Ectodermal cell (in vitro differentiated cells): ENCODE measurements around the gene DEGS2.
"Not testable (repeated sequence)": the region's sequence is repeated elsewhere in the genome, so short reads cannot be mapped to it uniquely, and the experiment has no call there.

ENCODE experiments used
- H3K27ac ChIP-seq: 2 replicates; pipeline ENCODE4 v1.7.0; 2013; ENCODE audit warnings: mild to moderate bottlenecking, low read depth, low read length; ENCODE audit not compliant: insufficient read depth, poor library complexity, severe bottlenecking
- H3K27me3 ChIP-seq: 2 replicates; pipeline ENCODE4 v1.7.0; 2013; ENCODE audit warnings: mild to moderate bottlenecking, low read length; ENCODE audit not compliant: insufficient read depth, control insufficient read depth, poor library complexity, severe bottlenecking
- H3K36me3 ChIP-seq: one replicate; pipeline ENCODE4 v1.7.0; 2013; ENCODE audit warnings: low read length; ENCODE audit not compliant: control insufficient read depth, insufficient read depth
- H3K4me1 ChIP-seq: one replicate; pipeline ENCODE4 v1.7.0; 2013; ENCODE audit warnings: low read length; ENCODE audit not compliant: control insufficient read depth, insufficient read depth
- H3K4me3 ChIP-seq: 2 replicates; pipeline ENCODE4 v1.7.0; 2013; ENCODE audit warnings: low read depth, low read length, control low read depth; ENCODE audit not compliant: insufficient read depth
- H3K9me3 ChIP-seq: 2 replicates; pipeline ENCODE4 v1.7.0; 2013; ENCODE audit warnings: mild to moderate bottlenecking, low read length, moderate library complexity; ENCODE audit not compliant: control insufficient read depth
- WGBS, 2 experiments: methylation state at CpG; one replicate each; pipeline ENCODE4 v1.1.7; 2013; ENCODE audit warnings: missing lambda C conversion rate in 2 of 2; 5-methylcytosine and 5-hydroxymethylcytosine counted together

The DEGS2 gene

DNA sequence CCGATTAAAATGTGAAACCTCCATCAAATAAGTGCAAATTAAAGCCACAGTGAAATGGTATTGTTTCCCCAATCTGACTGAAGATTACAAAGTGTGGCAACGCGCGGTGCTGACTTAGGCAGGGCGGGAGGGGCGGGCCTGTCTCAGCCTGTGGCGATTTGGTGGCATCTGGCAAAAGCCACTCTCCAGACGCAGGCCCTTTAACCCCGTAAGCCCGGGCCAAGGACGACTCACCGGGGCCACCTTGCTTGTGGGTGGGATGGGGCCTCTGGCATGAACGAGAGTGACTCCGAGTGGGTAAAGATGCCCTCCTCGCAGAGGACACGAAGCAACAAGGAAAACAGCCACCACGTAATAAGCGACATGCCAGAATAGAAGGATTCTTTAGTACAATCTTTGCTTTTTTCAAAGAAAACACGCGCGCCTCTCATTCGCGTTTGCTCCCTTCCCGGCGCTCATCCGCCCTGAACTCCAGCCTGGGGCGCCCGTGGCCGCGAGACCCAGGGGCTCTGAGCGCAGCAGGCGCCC lies 815 bp downstream of the DEGS2 start:
- H3K27me3 ChIP-seq = peaks cover 65% of the 10 kb centered on the region
- no peaks in the 10 kb centered on the region for H3K36me3 ChIP-seq
- H3K27ac ChIP-seq = no peak overlapping the region
- H3K4me1 ChIP-seq = no peaks in the 10 kb centered on the region
- no peaks in the 10 kb centered on the region for H3K9me3 ChIP-seq
- H3K4me3 ChIP-seq = peak overlapping the region; percentile 29
- 17 to 18% methylated on average over 32 of the region's 32 CpGs for WGBS, 2 experiments

GRCh38 chr14:100157548-100158232 lies 1.8 kb downstream of the DEGS2 start:
- H3K27ac ChIP-seq, H3K4me3 ChIP-seq, H3K4me1 ChIP-seq, H3K36me3 ChIP-seq, H3K9me3 ChIP-seq: not testable (repeated sequence)
- WGBS, 2 experiments = 85 to 93% methylated on average over 16 of the region's 16 CpGs
- peaks cover 60% of the 10 kb centered on the region for H3K27me3 ChIP-seq

DNA sequence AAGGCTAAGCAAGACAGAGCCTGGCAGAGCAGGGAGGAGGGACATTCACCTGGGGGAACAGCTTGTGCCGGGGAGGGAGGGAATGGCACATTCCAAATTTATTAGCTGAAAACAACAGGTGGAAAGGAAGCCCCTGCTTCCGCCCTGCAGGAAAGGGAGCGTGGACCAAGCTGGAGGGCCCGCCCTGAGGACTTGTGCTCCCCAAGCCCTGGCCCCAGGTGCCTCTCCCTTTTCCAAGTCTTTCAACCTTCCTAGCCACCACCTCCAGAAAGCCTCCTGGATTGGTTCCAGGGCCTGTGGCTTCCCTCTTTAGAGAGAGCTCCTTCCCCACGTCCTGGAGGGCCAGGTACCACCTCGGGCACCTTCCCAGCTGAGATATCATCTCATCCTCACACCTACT lies 2.7 kb downstream of the DEGS2 start:
- no peaks in the 10 kb centered on the region for H3K36me3 ChIP-seq
- no peak overlapping the region for H3K27ac ChIP-seq
- no peaks in the 10 kb centered on the region for H3K9me3 ChIP-seq
- 90 to 91% methylated on average over 6 of the region's 6 CpGs for WGBS, 2 experiments
- H3K27me3 ChIP-seq = peaks cover 58% of the 10 kb centered on the region
- no peak overlapping the region for H3K4me3 ChIP-seq
- no peaks in the 10 kb centered on the region for H3K4me1 ChIP-seq

DNA sequence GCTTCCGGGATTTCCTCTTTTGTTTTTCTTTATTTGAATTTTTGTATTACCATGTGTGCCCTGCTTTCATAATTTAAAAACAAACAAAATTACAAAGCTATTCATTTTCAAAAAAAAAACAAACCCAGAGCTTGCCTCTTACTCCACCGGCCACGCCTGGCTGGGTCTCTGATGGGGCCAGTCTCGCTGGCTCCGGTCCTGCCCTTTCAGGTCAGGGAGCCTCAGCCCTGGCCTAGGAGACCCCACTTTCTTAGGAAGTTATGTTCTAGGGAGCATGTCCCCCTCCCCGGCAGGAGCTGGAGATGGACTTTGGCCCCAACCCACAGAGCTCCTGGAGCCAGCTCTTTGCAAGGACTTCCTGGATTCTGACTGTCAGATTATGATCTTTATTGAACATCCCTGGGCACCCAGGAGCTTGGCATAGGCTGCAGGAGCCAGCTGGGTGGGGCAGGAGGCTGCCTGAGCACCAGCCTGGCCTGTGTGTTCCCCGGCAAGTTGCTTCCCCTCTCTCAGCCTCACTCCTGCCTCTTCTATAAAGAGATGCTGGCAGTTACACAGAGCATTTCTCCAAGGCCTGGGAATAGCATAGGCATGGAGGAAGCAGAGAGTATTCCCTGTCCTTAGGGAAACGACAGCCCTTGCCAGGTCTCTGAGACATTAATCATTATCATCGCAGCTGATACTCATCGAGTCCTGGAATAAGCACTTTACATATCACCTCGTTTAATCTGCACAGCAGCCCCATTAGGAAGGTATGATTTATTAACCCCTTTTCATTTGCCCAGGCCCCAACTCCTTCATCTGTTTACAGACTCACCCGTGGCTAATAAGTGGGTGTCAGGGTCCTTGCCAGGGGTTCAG lies 3.5 kb downstream of the DEGS2 start:
- Histone ChIP-seq H3K9me3 (no peaks in the 10 kb centered on the region), H3K27ac (no peak overlapping the region), H3K4me3 (no peak overlapping the region), H3K36me3 (no peaks in the 10 kb centered on the region), H3K4me1 (no peaks in the 10 kb centered on the region), H3K27me3 (peaks cover 50% of the 10 kb centered on the region)
- WGBS, 2 experiments = 89 to 93% methylated on average over 12 of the region's 12 CpGs

DNA sequence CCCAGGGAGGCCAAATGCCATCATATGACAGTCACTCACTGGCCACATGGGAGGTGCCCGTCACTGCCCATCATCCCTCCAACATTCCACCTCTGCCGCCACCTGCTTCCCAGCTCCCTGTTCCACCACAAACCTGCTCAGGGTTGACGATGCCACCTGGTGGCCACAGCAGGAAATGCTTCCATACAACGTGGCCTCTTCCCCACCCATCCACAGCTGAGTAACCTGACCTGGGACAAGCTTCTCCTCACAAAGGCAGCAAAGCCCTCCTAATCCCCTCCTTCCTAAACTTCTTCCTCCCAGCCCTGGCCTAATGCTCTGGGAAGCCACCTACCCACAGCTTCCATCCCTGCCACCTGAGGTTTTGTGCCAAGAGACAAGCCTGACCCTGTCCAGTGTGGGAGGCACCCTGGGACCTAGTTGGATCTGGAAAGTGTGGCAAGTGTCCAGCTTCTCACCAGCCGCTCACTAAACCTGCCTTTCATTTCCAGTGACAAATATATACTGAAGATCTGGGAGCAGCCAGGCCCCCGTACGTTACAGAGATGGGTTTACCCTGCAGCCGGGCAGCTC lies 4.3 kb downstream of the DEGS2 start:
- 58% methylated on average over 8 of the region's 8 CpGs for WGBS, 2 experiments
- H3K36me3 ChIP-seq = no peaks in the 10 kb centered on the region
- no peak overlapping the region for H3K4me3 ChIP-seq
- H3K27ac ChIP-seq = no peak overlapping the region
- H3K27me3 ChIP-seq = peaks cover 41% of the 10 kb centered on the region
- H3K9me3 ChIP-seq = no peaks in the 10 kb centered on the region
- no peaks in the 10 kb centered on the region for H3K4me1 ChIP-seq

DNA sequence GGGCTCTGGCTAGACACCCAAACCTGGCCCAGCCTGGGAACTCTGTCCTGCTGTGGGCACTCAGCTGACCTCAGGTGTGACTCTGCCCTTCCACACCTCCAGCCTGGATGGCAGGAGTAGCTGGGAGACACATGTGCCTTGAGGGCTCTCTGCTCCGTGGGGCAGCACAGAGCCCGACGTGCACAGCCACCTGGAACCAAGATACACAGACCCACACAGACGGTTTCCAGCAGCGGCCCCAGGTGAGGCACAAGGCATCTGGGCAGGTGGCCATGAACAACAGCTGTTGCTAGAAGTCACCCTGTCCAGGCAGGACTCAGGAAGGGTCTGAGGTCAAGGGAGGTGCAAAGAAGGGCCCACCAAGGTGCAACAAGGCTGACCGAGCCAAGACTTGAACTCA lies 5.9 kb downstream of the DEGS2 start:
- Histone ChIP-seq H3K9me3 (no peaks in the 10 kb centered on the region), H3K36me3 (no peaks in the 10 kb centered on the region)

GRCh38 chr14:100152091-100152490 lies 7.4 kb downstream of the DEGS2 start:
- Histone ChIP-seq H3K27me3 (peaks cover 11% of the 10 kb centered on the region), H3K4me1 (no peaks in the 10 kb centered on the region), H3K9me3 (no peaks in the 10 kb centered on the region), H3K27ac (no peak overlapping the region), H3K4me3 (no peak overlapping the region), H3K36me3 (no peaks in the 10 kb centered on the region)
- 94 to 95% methylated on average over 10 of the region's 10 CpGs for WGBS, 2 experiments

More for the DNA sequence above, 5.9 kb downstream of the DEGS2 start:
- Histone ChIP-seq H3K4me1 (no peaks in the 10 kb centered on the region), H3K4me3 (no peak overlapping the region), H3K27ac (no peak overlapping the region), H3K27me3 (peaks cover 25% of the 10 kb centered on the region)
- 77 to 78% methylated on average over 6 of the region's 6 CpGs for WGBS, 2 experiments

DNA sequence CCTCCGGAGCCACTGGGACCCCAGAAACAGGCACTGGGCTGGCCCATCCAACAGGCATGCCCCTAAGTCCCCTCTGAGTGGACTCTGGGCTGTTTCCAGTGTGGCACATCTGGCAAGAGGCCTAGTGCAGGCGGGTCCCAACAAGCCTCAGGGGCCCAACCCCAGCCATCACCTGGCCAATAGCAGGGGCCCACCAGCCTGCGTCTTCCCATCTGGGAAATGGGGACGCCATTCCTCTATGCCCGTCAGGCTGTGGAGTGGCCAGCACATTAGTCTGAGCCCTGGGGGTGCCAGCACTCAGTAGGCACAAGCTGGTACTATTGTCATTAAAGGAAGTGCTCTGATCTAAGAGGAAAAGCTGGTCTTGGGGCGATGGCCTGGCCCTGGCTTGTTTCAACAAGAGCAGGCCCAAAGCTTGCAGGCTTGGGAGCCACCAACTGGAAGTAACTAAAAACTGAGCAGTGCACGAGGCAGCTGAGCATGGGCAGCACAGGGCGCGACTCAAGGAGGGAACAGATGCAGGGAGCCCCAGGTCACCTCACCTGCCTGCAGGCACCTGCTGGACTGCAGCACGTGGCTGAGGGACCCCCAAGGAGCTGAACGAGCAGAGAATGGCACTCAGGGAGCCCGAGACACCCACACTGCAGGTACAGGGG lies 8.4 kb downstream of the DEGS2 start:
- no peaks in the 10 kb centered on the region for H3K36me3 ChIP-seq
- H3K27me3 ChIP-seq = peaks cover under 1% of the 10 kb centered on the region
- H3K9me3 ChIP-seq = no peaks in the 10 kb centered on the region
- 79 to 80% methylated on average over 12 of the region's 12 CpGs for WGBS, 2 experiments
- no peaks in the 10 kb centered on the region for H3K4me1 ChIP-seq
- no peak overlapping the region for H3K27ac ChIP-seq
- no peak overlapping the region for H3K4me3 ChIP-seq

GRCh38 chr14:100149851-100150611 lies 9.4 kb downstream of the DEGS2 start:
- no peaks in the 10 kb centered on the region for H3K9me3 ChIP-seq
- no peaks in the 10 kb centered on the region for H3K4me1 ChIP-seq
- no peak overlapping the region for H3K4me3 ChIP-seq
- H3K27me3 ChIP-seq = no peaks in the 10 kb centered on the region
- H3K27ac ChIP-seq = no peak overlapping the region
- no peaks in the 10 kb centered on the region for H3K36me3 ChIP-seq
- WGBS, 2 experiments = 87 to 88% methylated on average over 17 to 19 of the region's 21 CpGs
